ENCODE measurements around the gene CYREN. TPM values are rescaled to one million over a fixed set of nuclear protein-coding genes. Genes with fewer than 3 reads are reported as not detected.
A peak's percentile ranks its signal among the peaks of the same experiment; 100 is the strongest.
"Not testable (repeated sequence)": the region's sequence is repeated elsewhere in the genome, so short reads cannot be mapped to it uniquely, and the experiment has no call there.

Gene CYREN
- total RNA-seq, 2 donors from 2014 or later = 25.9 to 28.8 TPM

- ATAC-seq (peak; percentile 42 to 60), DNase-seq (no peak)
- intact Hi-C loops (cut with DNase I) = loop anchor here in 1 of 2 donors (10.0 kb wide), 1 partner anchor 163 kb away; the partner anchor contains the start of gene AGBL3
Observed at GRCh38 chr7:135147341-135147898, 23.1 kb downstream of the CYREN start.

DNA sequence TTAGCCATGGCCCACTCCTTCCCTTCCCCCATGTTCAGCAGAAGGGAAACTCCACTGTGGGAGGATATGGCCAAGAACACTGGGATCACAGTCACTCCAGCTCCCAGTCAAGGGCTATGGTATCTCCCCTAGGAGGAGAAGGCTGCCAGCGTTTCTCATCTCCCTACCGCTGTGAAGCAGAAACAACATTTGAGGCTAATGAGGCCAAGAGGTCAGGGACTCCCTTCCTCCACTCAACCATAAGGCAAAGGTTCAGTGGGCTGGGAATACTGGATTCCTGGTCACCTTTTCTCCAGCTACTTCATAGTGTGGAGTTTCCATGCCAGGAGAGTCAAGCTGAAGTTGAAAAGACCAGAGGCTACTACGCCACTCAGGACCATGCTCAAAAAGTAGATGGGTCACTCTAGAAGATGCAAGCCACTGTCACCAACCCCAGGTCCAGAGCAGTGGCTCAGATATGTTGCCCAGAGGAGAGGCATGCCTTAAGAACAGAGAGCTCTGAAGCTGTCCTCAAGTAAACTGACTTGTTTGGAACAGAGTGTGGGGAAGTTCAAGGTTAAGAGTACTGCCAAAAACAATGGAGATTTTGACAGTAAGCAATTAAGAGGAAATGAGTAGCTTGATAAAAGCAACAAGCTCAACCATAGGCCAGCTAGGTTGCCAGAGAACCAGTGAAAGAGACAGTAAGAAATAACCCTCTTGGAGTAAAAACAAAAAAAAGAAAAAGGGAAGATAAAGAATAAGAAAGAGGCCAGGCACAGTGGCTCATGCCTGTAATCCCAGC, 26.4 kb downstream of the CYREN start:
- ATAC-seq (peak in 1 of 2 donors; percentile 56), DNase-seq (no peak)
- intact Hi-C loops (cut with DNase I) = loop anchor here in 1 of 2 donors (10.0 kb wide), 1 partner anchor 159 kb away; the partner anchor contains the start of gene AGBL3

DNA sequence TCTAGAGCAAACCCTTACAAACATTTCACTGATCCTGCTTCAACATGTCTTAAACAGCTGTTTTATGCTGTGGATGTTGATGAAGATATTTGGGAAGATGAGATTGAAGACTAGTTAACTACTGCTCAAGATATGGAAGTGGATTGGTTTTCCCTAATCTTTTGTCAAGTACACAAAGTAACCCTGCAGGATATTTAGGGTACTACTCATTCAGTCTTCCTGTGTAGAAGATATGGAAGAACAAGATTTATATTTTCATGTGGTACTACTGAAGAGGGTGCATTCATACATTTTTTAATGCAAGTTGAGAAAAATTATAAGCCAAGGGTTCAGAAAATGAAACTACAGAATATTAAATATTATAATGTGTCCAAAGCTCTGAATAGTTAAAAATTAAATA, 40.9 kb downstream of the CYREN start:
- ATAC-seq (no peak), DNase-seq (no peak)

DNA sequence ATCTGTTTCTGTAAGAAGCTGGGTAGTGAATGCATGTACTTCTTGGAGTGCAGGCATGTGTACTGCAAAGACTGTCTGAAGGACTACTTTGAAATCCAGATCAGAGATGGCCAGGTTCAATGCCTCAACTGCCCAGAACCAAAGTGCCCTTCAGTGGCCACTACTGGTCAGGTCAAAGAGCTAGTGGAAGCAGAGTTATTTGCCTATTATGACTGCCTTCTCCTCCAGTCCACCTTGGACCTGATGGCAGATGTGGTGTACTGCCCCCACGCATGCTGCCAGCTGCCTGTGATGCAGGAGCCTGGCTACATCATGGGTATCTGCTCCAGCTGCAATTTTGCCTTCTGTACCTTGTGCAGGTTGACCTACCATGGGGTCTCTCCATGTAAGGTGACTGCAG, 41.6 kb downstream of the CYREN start:
- no peak for DNase-seq
- intact Hi-C loops (cut with DNase I) = no loop called here
- no peak for ATAC-seq

More for the DNA sequence above, 40.9 kb downstream of the CYREN start:
- intact Hi-C loops (cut with DNase I) = no loop called here

DNA sequence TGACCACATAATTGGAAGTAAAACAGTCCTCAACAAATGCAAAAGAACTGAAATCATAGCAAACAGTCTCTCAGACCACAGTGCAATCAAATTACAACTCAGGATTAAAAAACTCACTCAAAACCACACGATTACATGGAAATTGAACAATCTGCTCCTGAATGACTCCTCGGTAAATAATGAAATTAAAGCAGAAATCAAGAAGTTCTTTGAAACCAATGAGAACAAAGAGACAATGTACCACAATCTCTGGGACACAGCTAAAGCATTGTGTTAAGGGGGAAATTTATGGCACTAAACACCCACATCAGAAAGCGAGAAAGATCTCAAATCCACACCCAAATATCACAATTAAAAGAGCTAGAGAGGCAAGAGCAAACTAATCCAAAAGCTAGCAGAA, 45.9 kb downstream of the CYREN start:
- DNase-seq; ATAC-seq; intact Hi-C loops (cut with DNase I): not testable (repeated sequence)

GRCh38 chr7:135121868-135122267, 48.6 kb downstream of the CYREN start:
- ATAC-seq = no peak
- intact Hi-C loops (cut with DNase I) = no loop called here
- no peak for DNase-seq

DNA sequence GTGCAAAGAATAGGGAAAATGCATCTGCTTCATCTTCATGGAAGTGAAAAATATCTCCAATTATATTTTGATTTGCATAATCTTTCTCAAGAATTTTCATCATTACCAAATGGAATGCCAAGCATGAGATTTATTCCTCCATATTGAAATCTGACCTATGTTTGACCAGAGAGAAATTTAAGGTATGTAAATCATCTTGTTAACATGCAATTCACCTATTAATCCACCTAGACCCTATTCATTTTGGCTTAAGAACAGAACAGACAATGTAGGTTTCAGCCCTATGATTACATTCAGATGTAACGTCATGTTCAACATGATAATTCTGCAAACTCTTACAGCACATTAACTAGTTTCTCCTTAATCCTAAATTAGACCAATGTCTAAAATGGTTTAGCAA, 53.4 kb downstream of the CYREN start:
- no peak for DNase-seq
- intact Hi-C loops (cut with DNase I) = no loop called here

More for the DNA sequence above, 53.4 kb downstream of the CYREN start:
- ATAC-seq = no peak

Small RNA genes lying within 50 kb of the gene (microRNA-seq; reads per million reads assigned to microRNA genes)
- 0 reads per million in 2 donors for gene MIR6509

Other genes starting within 250 kb of the CYREN start
- 1 to 10 TPM; 1.7 to 2.1 TPM for gene AGBL3, start 184.2 kb downstream of the CYREN start, total RNA-seq
- gene TMEM140, start 22.6 kb downstream of the CYREN start, total RNA-seq = 10 to 100 TPM in 1 of 2 donors, 1 to 10 TPM in 1; 10.0 to 12.0 TPM
- 1 to 10 TPM; 8.2 to 8.7 TPM for gene WDR91, start 40.8 kb upstream of the CYREN start, total RNA-seq
- gene STRA8, start 63.1 kb upstream of the CYREN start, total RNA-seq = not detected

Measured in left cardiac atrium (tissue), 4 donors.